Stimulated activated memory B cell treated with anti-CD40 and anti-IgM and Interleukin-4, amounts not matched to agents 10 μg/mL and 1 μg/mL and 100 μg/mL, for 72 hours (primary cell): ENCODE results near the gene ZBTB9.

Experiments used
- ATAC-seq: fragments of 150-1000 bp; cut with Tn5 transposase; 2 replicates; pipeline ENCODE4 v1.10.0; 2021
- H3K27ac Mint-ChIP-seq: one replicate; pipeline ENCODE4 v1.8.0; 2022; ENCODE audit warnings: mild to moderate bottlenecking, mixed read lengths
- H3K27me3 Mint-ChIP-seq: one replicate; pipeline ENCODE4 v1.8.0; 2022; ENCODE audit warnings: mixed read lengths
- H3K36me3 Mint-ChIP-seq: one replicate; pipeline ENCODE4 v1.8.0; 2022; ENCODE audit warnings: mixed read lengths
- H3K4me1 Mint-ChIP-seq: one replicate; pipeline ENCODE4 v1.8.0; 2022; ENCODE audit warnings: mixed read lengths
- H3K4me3 Mint-ChIP-seq: one replicate; pipeline ENCODE4 v1.8.0; 2022; ENCODE audit warnings: mild to moderate bottlenecking, moderate library complexity, mixed read lengths
- H3K9me3 Mint-ChIP-seq: one replicate; pipeline ENCODE4 v1.8.0; 2022; ENCODE audit warnings: mixed read lengths

ZBTB9 gene

GRCh38 chr6:33497157-33497556 is 42.8 kb downstream of the ZBTB9 start:
- H3K4me3 Mint-ChIP-seq: no peak overlapping the region
- H3K27me3 Mint-ChIP-seq: peaks cover 9% of the 10 kb centered on the region
- H3K9me3 Mint-ChIP-seq: no peaks in the 10 kb centered on the region
- ATAC-seq: no peak
- no peak overlapping the region for H3K27ac Mint-ChIP-seq
- H3K4me1 Mint-ChIP-seq: peaks cover 4% of the 10 kb centered on the region
- no peaks in the 10 kb centered on the region for H3K36me3 Mint-ChIP-seq

GRCh38 chr6:33502486-33502885 is 48.1 kb downstream of the ZBTB9 start:
- ATAC-seq: no peak
- H3K36me3 Mint-ChIP-seq: no peaks in the 10 kb centered on the region
- no peaks in the 10 kb centered on the region for H3K4me1 Mint-ChIP-seq
- H3K9me3 Mint-ChIP-seq: no peaks in the 10 kb centered on the region
- H3K4me3 Mint-ChIP-seq: no peak overlapping the region
- no peak overlapping the region for H3K27ac Mint-ChIP-seq
- peaks cover 19% of the 10 kb centered on the region for H3K27me3 Mint-ChIP-seq

GRCh38 chr6:33504486-33504885 is 50.1 kb downstream of the ZBTB9 start:
- no peak for ATAC-seq
- no peak overlapping the region for H3K4me3 Mint-ChIP-seq
- no peak overlapping the region for H3K27ac Mint-ChIP-seq
- peaks cover 11% of the 10 kb centered on the region for H3K4me1 Mint-ChIP-seq
- no peaks in the 10 kb centered on the region for H3K9me3 Mint-ChIP-seq
- no peaks in the 10 kb centered on the region for H3K36me3 Mint-ChIP-seq
- H3K27me3 Mint-ChIP-seq: peaks cover 15% of the 10 kb centered on the region

- no peak for ATAC-seq
- Mint-ChIP-seq H3K4me1 (peaks cover 13% of the 10 kb centered on the region), H3K4me3 (no peak overlapping the region), H3K27me3 (peaks cover 10% of the 10 kb centered on the region), H3K27ac (no peak overlapping the region), H3K36me3 (no peaks in the 10 kb centered on the region), H3K9me3 (no peaks in the 10 kb centered on the region)
Measured at GRCh38 chr6:33505548-33506370, 51.4 kb downstream of the ZBTB9 start.
